Tibial nerve (tissue), 4 donors: ENCODE measurements around the gene BICRA.
"Not testable (repeated sequence)": the region's sequence is repeated elsewhere in the genome, so short reads cannot be mapped to it uniquely, and the experiment has no call there.

Experiments
- EP300 ChIP-seq, 2 donors: sonication (generic); formaldehyde crosslinking; IDR thresholded peaks; one replicate each; pipeline ENCODE4 v1.6.1; 2017; ENCODE audit warnings: antibody characterized with exemption in 2 of 2, mild to moderate bottlenecking in 1 of 2
- POLR2A ChIP-seq, 2 donors: fragments of 450-650 bp; IDR thresholded peaks; one replicate each; pipeline ENCODE4 v1.6.1; 2017; ENCODE audit warnings: antibody characterized with exemption in 2 of 2, mild to moderate bottlenecking in 2 of 2, moderate library complexity in 2 of 2
- TF ChIP-seq, protein P1 (sequence below), 5 experiments: fragments of 200-600 bp in 3 of 5; fragments of 450-650 bp in 2 of 5; sonication (generic) in 3 of 5; IDR thresholded peaks; one replicate each; pipeline ENCODE4 v1.5.1; 2016 to 2019; ENCODE audit warnings: antibody characterized with exemption in 5 of 5, mild to moderate bottlenecking in 3 of 5, moderate library complexity in 2 of 5

DNA sequence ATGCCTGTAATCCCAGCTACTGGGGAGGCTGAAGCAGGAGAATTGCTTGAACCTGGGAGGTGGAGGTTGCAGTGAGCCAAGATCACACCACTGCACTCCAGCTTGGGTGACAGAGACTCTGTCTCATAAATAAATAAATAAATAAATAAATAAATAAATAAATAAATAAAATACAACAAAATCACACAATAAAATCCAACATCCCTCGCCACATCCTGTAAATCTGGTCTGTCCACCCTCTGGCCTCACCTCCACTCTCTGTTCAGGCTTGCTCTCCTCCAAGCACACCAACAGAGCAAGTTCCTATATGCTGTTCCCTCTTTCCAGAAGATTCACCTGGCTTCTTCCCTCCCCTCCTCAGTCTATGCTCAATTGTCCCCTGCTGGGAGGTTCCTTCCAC lies 25.8 kb upstream of the BICRA start:
- TF ChIP-seq, protein P1, sequence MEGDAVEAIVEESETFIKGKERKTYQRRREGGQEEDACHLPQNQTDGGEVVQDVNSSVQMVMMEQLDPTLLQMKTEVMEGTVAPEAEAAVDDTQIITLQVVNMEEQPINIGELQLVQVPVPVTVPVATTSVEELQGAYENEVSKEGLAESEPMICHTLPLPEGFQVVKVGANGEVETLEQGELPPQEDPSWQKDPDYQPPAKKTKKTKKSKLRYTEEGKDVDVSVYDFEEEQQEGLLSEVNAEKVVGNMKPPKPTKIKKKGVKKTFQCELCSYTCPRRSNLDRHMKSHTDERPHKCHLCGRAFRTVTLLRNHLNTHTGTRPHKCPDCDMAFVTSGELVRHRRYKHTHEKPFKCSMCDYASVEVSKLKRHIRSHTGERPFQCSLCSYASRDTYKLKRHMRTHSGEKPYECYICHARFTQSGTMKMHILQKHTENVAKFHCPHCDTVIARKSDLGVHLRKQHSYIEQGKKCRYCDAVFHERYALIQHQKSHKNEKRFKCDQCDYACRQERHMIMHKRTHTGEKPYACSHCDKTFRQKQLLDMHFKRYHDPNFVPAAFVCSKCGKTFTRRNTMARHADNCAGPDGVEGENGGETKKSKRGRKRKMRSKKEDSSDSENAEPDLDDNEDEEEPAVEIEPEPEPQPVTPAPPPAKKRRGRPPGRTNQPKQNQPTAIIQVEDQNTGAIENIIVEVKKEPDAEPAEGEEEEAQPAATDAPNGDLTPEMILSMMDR (IDR thresholded peaks at IDR 0.05), result not testable (repeated sequence)
- not testable (repeated sequence) for TF ChIP-seq POLR2A, EP300 (IDR thresholded peaks at IDR 0.05)
